HAP-1 (cell line): ENCODE measurements around the gene MDFI.
"Not testable (repeated sequence)": the region's sequence is repeated elsewhere in the genome, so short reads cannot be mapped to it uniquely, and the experiment has no call there.

Source experiments
- DNase-seq, 2 experiments: peaks; one replicate each; pipeline ENCODE4 v3.0.0-alpha.2; 2016 to 2020; ENCODE audit warnings: low spot score in 2 of 2
- H3K27me3 ChIP-seq: fragments of 250-450 bp; sonication (Bioruptor Pico); 2 replicates; pipeline ENCODE4 v1.5.1; 2020; ENCODE audit warnings: low read depth, mild to moderate bottlenecking, moderate library complexity
- H3K36me3 ChIP-seq: fragments of 250-450 bp; sonication (Bioruptor Pico); replicated peaks from 2 replicates; pipeline ENCODE4 v1.5.1; 2020; ENCODE audit warnings: mild to moderate bottlenecking
- H3K4me1 ChIP-seq: fragments of 250-450 bp; sonication (Bioruptor Pico); 2 replicates; pipeline ENCODE4 v1.5.1; 2020; ENCODE audit warnings: mild to moderate bottlenecking
- H3K4me3 ChIP-seq: fragments of 250-450 bp; sonication (Bioruptor Pico); 2 replicates; pipeline ENCODE4 v1.5.1; 2020; ENCODE audit warnings: mild to moderate bottlenecking, moderate library complexity
- H3K9me3 ChIP-seq: fragments of 250-450 bp; sonication (Bioruptor Pico); 2 replicates; pipeline ENCODE4 v1.5.1; 2020; ENCODE audit warnings: mild to moderate bottlenecking, moderate library complexity
- in situ Hi-C: fragments of 300-500 bp; cut with MboI; formaldehyde crosslinking; loops from 3 replicates; pipeline ENCODE4 v1.14.3; 2020; ENCODE audit warnings: low sequenced_read_pairs, inconsistent platforms, mixed read lengths

The MDFI gene

GRCh38 chr6:41608443-41609151 is 29.7 kb upstream of the MDFI start:
- H3K27me3 ChIP-seq: no peaks in the 10 kb centered on the region
- no peaks in the 10 kb centered on the region for H3K36me3 ChIP-seq
- H3K4me1 ChIP-seq: no peaks in the 10 kb centered on the region
- DNase-seq: no peak
- in situ Hi-C loops: no loop called here
- no peaks in the 10 kb centered on the region for H3K9me3 ChIP-seq
- no peak overlapping the region for H3K4me3 ChIP-seq

DNA sequence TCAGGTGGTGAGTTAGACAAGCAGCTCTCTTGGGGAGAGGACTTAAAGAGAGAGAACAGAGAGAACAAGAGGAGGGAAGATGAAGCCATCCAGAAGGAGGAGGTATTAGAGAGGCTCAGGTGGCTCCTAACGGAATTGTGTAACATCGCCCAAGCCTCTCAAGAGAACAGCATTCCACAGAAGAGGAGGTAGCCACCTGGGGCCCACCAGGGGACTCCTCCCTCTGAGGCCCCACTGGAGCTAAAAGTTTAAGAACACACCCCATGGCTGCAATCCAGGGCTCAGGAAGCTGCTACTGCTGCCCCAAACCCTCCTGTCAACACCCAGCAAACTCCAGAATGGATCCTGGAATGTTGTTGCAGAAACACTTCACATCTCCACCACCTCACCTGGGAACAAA is 23.6 kb upstream of the MDFI start:
- DNase-seq: no peak
- Histone ChIP-seq H3K4me1 (no peaks in the 10 kb centered on the region), H3K9me3 (no peaks in the 10 kb centered on the region), H3K4me3 (no peak overlapping the region), H3K27me3 (no peaks in the 10 kb centered on the region), H3K36me3 (no peaks in the 10 kb centered on the region)
- in situ Hi-C loops: no loop called here

GRCh38 chr6:41615311-41615710 is 23.0 kb upstream of the MDFI start:
- H3K4me3 ChIP-seq: no peak overlapping the region
- no peaks in the 10 kb centered on the region for H3K4me1 ChIP-seq
- in situ Hi-C loops: no loop called here
- H3K27me3 ChIP-seq: no peaks in the 10 kb centered on the region
- no peaks in the 10 kb centered on the region for H3K36me3 ChIP-seq
- DNase-seq: no peak
- H3K9me3 ChIP-seq: no peaks in the 10 kb centered on the region; the same call in 1 of the 2 replicates

- Histone ChIP-seq H3K9me3 (no peaks in the 10 kb centered on the region; the same call in 1 of the 2 replicates), H3K36me3 (no peaks in the 10 kb centered on the region), H3K27me3 (no peaks in the 10 kb centered on the region), H3K4me3 (no peak overlapping the region), H3K4me1 (peaks cover 5% of the 10 kb centered on the region; the same call in 1 of the 2 replicates)
- in situ Hi-C loops: no loop called here
- DNase-seq: no peak
Measured at GRCh38 chr6:41618598-41618997, 19.7 kb upstream of the MDFI start.

DNA sequence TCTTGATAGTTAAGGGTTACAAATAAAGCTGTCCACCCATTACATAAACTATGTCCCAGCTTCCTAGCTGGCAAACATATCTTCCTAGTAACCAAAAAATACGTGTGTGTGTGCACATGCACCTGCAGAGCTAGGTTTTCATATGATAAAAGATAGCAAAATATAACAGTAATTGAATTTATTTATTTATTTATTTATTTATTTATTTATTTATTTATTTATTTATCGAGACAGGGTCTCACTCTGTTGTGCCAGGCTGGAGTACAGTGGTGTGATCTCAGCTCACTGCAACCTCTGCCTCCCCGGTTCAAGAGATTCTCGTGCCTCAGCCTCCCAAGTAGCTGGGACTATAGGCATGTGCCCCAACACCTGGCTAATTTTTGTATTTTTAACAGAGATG is 19.1 kb upstream of the MDFI start:
- H3K4me3 ChIP-seq, H3K9me3 ChIP-seq, H3K4me1 ChIP-seq, in situ Hi-C loops, DNase-seq, H3K27me3 ChIP-seq, H3K36me3 ChIP-seq: not testable (repeated sequence)

- in situ Hi-C loops: no loop called here
- Histone ChIP-seq H3K27me3 (no peaks in the 10 kb centered on the region), H3K4me3 (no peak overlapping the region), H3K4me1 (peaks cover 5% of the 10 kb centered on the region; the same call in 1 of the 2 replicates), H3K9me3 (no peaks in the 10 kb centered on the region; the same call in 1 of the 2 replicates), H3K36me3 (no peaks in the 10 kb centered on the region)
- no peak for DNase-seq
Measured at GRCh38 chr6:41621367-41621766, 16.9 kb upstream of the MDFI start.

DNA sequence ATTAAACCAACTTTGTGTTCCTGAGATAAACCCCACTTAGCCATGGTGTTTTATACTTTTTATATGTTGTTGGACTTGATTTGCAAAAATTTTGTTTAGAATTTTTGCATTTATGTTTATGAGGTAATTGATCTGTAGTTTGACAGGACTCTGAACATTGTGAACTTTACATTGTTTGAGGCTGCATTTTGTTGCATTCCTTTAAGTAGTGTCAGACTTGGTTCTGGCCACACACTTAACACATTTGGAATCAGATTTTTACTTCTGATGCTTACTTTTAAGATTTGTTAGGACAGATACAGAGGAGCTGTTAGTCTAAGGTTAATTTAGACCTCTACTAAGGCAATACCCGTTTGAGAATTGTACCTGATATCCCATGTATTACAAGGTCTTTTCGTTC is 16.5 kb upstream of the MDFI start:
- DNase-seq: no peak
- Histone ChIP-seq H3K36me3 (no peaks in the 10 kb centered on the region), H3K27me3 (no peaks in the 10 kb centered on the region), H3K4me3 (no peak overlapping the region), H3K4me1 (peaks cover 5% of the 10 kb centered on the region; the same call in 1 of the 2 replicates), H3K9me3 (no peaks in the 10 kb centered on the region; the same call in 1 of the 2 replicates)
- in situ Hi-C loops: no loop called here

DNA sequence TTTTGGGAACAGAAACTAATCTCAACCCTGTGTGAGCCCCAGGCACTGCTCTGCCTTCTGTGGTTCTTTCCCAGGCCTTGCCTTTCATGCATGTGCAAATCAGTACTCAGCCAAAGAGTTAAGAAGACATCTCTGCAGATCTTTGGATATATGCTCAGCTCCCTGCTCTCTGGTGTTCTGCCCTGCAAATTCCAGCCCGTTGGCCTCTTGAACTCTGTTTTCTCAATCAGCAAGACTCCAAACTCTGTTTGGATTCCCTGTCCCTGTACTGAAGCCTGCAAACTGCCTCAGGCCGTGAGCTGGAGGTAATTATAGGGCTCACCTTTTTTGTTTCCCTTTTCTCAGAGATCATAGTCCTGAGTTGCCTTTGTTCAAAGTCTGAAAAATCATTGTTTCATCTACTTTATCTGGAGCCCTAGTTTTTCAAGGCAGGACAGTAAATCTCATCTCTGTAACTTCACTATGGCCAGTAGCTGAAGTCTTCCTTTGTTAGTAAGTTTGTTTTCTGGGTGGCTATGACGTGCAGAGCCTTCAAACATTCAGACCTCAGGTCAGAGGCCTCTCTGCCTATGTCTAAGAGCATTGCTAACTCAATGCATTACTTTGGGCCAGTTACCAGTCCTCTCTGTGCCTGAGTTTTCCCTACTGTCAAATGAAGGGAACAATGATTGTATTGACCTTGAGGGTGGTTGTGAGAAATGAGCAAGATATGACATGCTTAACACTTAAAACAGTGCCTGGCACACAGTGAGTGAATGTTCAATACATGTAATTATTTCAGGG is 15.9 kb upstream of the MDFI start:
- Histone ChIP-seq H3K4me1 (peaks cover 5% of the 10 kb centered on the region; the same call in 1 of the 2 replicates), H3K9me3 (no peaks in the 10 kb centered on the region; the same call in 1 of the 2 replicates), H3K36me3 (no peaks in the 10 kb centered on the region), H3K4me3 (no peak overlapping the region), H3K27me3 (no peaks in the 10 kb centered on the region)
- in situ Hi-C loops: no loop called here
- peak; percentile 3 to 33 for DNase-seq

GRCh38 chr6:41623330-41623729 is 14.9 kb upstream of the MDFI start:
- in situ Hi-C loops: no loop called here
- Histone ChIP-seq H3K36me3 (no peaks in the 10 kb centered on the region), H3K4me1 (peaks cover 5% of the 10 kb centered on the region; the same call in 1 of the 2 replicates), H3K27me3 (no peaks in the 10 kb centered on the region), H3K4me3 (no peak overlapping the region), H3K9me3 (no peaks in the 10 kb centered on the region; the same call in 1 of the 2 replicates)
- no peak for DNase-seq

GRCh38 chr6:41624621-41625380 is 13.5 kb upstream of the MDFI start:
- in situ Hi-C loops: no loop called here
- Histone ChIP-seq H3K27me3 (no peaks in the 10 kb centered on the region), H3K4me3 (no peak overlapping the region), H3K9me3 (no peaks in the 10 kb centered on the region; the same call in 1 of the 2 replicates), H3K4me1 (peaks cover 5% of the 10 kb centered on the region; the same call in 1 of the 2 replicates), H3K36me3 (no peaks in the 10 kb centered on the region)
- DNase-seq: no peak

GRCh38 chr6:41625442-41625841 is 12.8 kb upstream of the MDFI start:
- Histone ChIP-seq H3K9me3 (no peaks in the 10 kb centered on the region; the same call in 1 of the 2 replicates), H3K36me3 (no peaks in the 10 kb centered on the region), H3K4me1 (peaks cover 5% of the 10 kb centered on the region; the same call in 1 of the 2 replicates), H3K27me3 (no peaks in the 10 kb centered on the region), H3K4me3 (no peak overlapping the region)
- in situ Hi-C loops: no loop called here
- no peak for DNase-seq

- H3K4me1 ChIP-seq: peaks cover 5% of the 10 kb centered on the region; the same call in 1 of the 2 replicates
- in situ Hi-C loops: no loop called here
- no peaks in the 10 kb centered on the region for H3K36me3 ChIP-seq
- no peaks in the 10 kb centered on the region; the same call in 1 of the 2 replicates for H3K9me3 ChIP-seq
- DNase-seq: no peak
- H3K4me3 ChIP-seq: no peak overlapping the region
- no peaks in the 10 kb centered on the region for H3K27me3 ChIP-seq
Measured at GRCh38 chr6:41626022-41626421, 12.2 kb upstream of the MDFI start.

DNA sequence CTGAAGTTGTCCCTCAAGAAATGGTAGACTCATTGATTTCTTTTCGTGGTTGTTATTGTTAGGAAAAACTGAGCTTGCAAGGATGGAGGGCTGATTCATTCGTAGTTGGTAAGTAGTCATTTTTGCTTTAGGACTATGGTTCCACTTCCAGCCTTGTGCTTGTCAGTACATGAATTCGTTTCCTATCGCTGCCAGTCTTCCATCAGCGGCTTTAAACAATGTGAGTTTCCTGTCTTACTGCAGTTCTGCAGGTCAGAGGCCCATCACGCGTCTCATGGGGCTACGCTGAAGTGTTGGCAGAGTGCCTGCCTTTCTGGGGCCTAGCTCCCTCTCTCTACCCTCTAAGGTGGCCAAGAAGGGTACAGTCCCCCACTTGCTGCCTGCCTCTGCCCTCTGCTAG is 11.4 kb upstream of the MDFI start:
- no peaks in the 10 kb centered on the region; the same call in 1 of the 2 replicates for H3K27me3 ChIP-seq
- no peak overlapping the region for H3K4me3 ChIP-seq
- H3K9me3 ChIP-seq: no peaks in the 10 kb centered on the region
- DNase-seq: no peak
- peaks cover 5% of the 10 kb centered on the region; the same call in 1 of the 2 replicates for H3K4me1 ChIP-seq
- no peaks in the 10 kb centered on the region for H3K36me3 ChIP-seq
- in situ Hi-C loops: no loop called here
